ENCODE measurements around the gene APLP2. TPM values are rescaled to one million over a fixed set of nuclear protein-coding genes. Genes with fewer than 3 reads are reported as not detected.

APLP2 gene
- total RNA-seq, 1 experiment from 2014 or later = 2,076 TPM

DNA sequence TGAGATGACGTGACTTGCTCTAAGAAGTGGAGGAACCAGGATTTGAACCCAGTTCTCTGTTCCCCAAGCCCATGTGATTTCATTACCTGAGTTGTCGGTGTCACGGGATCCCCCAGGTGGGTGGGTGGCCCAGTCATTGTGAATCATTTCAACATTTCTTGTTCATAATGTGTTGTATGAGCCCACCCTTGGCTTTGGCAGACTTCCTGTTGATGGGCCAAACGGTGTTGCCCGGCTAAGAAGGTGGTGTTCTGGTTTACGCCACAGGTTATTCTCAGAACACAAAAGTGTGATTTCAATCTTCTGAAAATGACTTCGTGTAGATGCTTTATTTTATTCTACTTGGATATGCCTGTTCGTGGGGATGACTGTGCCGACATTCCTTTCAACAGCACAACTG lies 68.3 kb downstream of the APLP2 start:
- Histone ChIP-seq H3K4me3 (ENCODE audit: low read depth, low read length) (no peak overlapping the region), H3K27me3 (replicated peaks; ENCODE audit: control insufficient read depth, insufficient read depth, low read length) (no peaks in the 10 kb centered on the region), H3K4me1 (peaks cover 11% of the 10 kb centered on the region), H3K9me3 (no peaks in the 10 kb centered on the region), H3K36me3 (ENCODE audit: control insufficient read depth, insufficient read depth, low read length) (peaks cover 22% of the 10 kb centered on the region)
- ChIA-PET CTCF (interaction anchor here (2.5 kb wide), 1 partner anchor 8 kb away, joined by 9 read pairs; no protein-coding TSS in a partner anchor), POLR2A (no interaction called here)
- Mint-ChIP-seq H3K4me3 (ENCODE audit: unreplicated experiment) (no peak overlapping the region), H3K4me1 (ENCODE audit: low read depth, unreplicated experiment) (peaks cover 16% of the 10 kb centered on the region), H3K27ac (ENCODE audit: unreplicated experiment) (peak overlapping the region; percentile 8), H3K9me3 (ENCODE audit: unreplicated experiment) (no peaks in the 10 kb centered on the region), H3K36me3 (ENCODE audit: insufficient read depth, unreplicated experiment) (peaks cover 100% of the 10 kb centered on the region), H3K27me3 (ENCODE audit: insufficient read depth, unreplicated experiment) (no peaks in the 10 kb centered on the region)
- TF ChIP-seq, protein P1, sequence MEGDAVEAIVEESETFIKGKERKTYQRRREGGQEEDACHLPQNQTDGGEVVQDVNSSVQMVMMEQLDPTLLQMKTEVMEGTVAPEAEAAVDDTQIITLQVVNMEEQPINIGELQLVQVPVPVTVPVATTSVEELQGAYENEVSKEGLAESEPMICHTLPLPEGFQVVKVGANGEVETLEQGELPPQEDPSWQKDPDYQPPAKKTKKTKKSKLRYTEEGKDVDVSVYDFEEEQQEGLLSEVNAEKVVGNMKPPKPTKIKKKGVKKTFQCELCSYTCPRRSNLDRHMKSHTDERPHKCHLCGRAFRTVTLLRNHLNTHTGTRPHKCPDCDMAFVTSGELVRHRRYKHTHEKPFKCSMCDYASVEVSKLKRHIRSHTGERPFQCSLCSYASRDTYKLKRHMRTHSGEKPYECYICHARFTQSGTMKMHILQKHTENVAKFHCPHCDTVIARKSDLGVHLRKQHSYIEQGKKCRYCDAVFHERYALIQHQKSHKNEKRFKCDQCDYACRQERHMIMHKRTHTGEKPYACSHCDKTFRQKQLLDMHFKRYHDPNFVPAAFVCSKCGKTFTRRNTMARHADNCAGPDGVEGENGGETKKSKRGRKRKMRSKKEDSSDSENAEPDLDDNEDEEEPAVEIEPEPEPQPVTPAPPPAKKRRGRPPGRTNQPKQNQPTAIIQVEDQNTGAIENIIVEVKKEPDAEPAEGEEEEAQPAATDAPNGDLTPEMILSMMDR (IDR thresholded peaks at IDR 0.05; ENCODE audit: insufficient read depth in 1 of 2, low read depth in 1 of 2, low read length in 1 of 2, severe bottlenecking in 1 of 2, unreplicated experiment in 1 of 2) = no peak
- DNase-seq = no peak
- intact Hi-C loops (cut with micrococcal nuclease; ENCODE audit: unreplicated experiment) = no loop called here
- BruUV-seq (replicated peaks) = no TSS peak

DNA sequence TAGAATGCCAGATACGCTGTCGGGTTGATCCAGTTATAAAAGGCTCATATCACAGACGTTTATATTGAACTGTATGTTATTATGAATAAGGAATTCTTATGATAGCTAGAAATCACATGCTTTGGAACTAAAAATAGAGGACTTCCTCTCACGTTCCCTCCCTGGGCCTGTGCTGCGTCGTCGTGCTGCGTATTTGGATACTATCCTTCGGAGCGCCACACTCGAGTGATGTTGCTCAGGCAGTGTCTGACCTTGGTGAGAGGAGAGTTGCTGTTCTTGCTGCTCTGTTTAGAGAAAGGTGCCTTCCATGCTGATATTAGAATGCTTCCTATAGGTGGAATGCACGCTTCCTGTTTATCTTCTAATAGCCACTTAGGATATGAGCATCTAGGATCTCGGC lies 69.7 kb downstream of the APLP2 start:
- intact Hi-C loops (cut with micrococcal nuclease; ENCODE audit: unreplicated experiment) = no loop called here
- TF ChIP-seq, protein P1 (IDR thresholded peaks at IDR 0.05; ENCODE audit: insufficient read depth in 1 of 2, low read depth in 1 of 2, low read length in 1 of 2, severe bottlenecking in 1 of 2, unreplicated experiment in 1 of 2) = no peak
- Mint-ChIP-seq H3K4me1 (ENCODE audit: low read depth, unreplicated experiment) (peaks cover 27% of the 10 kb centered on the region), H3K27me3 (ENCODE audit: insufficient read depth, unreplicated experiment) (no peaks in the 10 kb centered on the region), H3K27ac (ENCODE audit: unreplicated experiment) (peak overlapping the region; percentile 49), H3K9me3 (ENCODE audit: unreplicated experiment) (no peaks in the 10 kb centered on the region), H3K36me3 (ENCODE audit: insufficient read depth, unreplicated experiment) (peaks cover 100% of the 10 kb centered on the region), H3K4me3 (ENCODE audit: unreplicated experiment) (no peak overlapping the region)
- Histone ChIP-seq H3K27me3 (replicated peaks; ENCODE audit: control insufficient read depth, insufficient read depth, low read length) (no peaks in the 10 kb centered on the region), H3K4me1 (peaks cover 25% of the 10 kb centered on the region), H3K9me3 (no peaks in the 10 kb centered on the region), H3K36me3 (ENCODE audit: control insufficient read depth, insufficient read depth, low read length) (peaks cover 19% of the 10 kb centered on the region), H3K4me3 (ENCODE audit: low read depth, low read length) (no peak overlapping the region)
- no TSS peak for BruUV-seq (replicated peaks)
- POLR2A ChIA-PET = no interaction called here
- peak in 1 of 2 experiments; percentile 26 for DNase-seq
- CTCF ChIA-PET = interaction anchor here (0.5 to 0.6 kb wide), 3 partner anchors 137 to 723 kb away, joined by 3 read pairs; partner anchors contain the start of gene PRDM10

DNA sequence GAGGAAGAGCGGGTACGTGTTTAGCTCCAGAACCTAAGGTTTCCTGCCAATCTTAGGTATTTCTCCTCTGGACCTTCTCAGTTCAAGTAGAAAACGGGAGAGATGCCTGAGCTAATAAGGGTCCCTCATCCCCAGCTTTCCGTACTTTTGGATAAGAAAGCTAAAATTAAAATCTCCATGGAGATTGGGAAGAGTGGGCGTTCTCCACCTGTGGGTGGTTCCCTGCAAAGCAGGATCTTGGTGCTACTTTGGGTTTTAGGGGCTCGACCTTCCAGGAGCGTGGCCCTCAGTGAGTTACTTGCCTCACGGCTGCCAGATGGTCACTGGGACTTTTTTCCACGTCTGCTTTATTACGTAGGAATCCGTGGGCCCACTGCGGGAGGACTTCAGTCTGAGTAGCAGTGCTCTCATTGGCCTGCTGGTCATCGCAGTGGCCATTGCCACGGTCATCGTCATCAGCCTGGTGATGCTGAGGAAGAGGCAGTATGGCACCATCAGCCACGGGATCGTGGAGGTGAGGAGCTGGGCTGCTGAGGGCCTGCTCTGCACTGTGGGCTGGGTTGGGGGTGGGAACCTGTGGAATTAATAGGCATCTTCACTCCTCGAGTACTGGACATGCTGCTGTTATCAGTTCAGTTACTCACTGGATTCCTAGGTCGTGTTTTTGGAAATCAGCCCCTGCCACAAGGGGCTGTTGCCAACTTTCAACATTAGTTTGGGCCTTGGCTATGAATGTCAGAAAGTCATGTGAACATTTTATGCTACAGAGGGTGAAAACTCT lies 72.1 kb downstream of the APLP2 start:
- ChIA-PET POLR2A (no interaction called here), CTCF (interaction anchor here (1.4 kb wide), 1 partner anchor 10 kb away, joined by 7 read pairs; no protein-coding TSS in a partner anchor)
- intact Hi-C loops (cut with micrococcal nuclease; ENCODE audit: unreplicated experiment) = no loop called here
- Mint-ChIP-seq H3K9me3 (ENCODE audit: unreplicated experiment) (no peaks in the 10 kb centered on the region), H3K27ac (ENCODE audit: unreplicated experiment) (no peak overlapping the region), H3K4me1 (ENCODE audit: low read depth, unreplicated experiment) (peaks cover 50% of the 10 kb centered on the region), H3K36me3 (ENCODE audit: insufficient read depth, unreplicated experiment) (peaks cover 100% of the 10 kb centered on the region), H3K4me3 (ENCODE audit: unreplicated experiment) (no peak overlapping the region), H3K27me3 (ENCODE audit: insufficient read depth, unreplicated experiment) (no peaks in the 10 kb centered on the region)
- Histone ChIP-seq H3K27me3 (replicated peaks; ENCODE audit: control insufficient read depth, insufficient read depth, low read length) (no peaks in the 10 kb centered on the region), H3K4me3 (ENCODE audit: low read depth, low read length) (no peak overlapping the region), H3K4me1 (peaks cover 48% of the 10 kb centered on the region), H3K9me3 (no peaks in the 10 kb centered on the region), H3K36me3 (ENCODE audit: control insufficient read depth, insufficient read depth, low read length) (peaks cover 21% of the 10 kb centered on the region)
- DNase-seq = peak in 1 of 2 experiments; percentile 43
- TF ChIP-seq, protein P1 (IDR thresholded peaks at IDR 0.05; ENCODE audit: insufficient read depth in 1 of 2, low read depth in 1 of 2, low read length in 1 of 2, severe bottlenecking in 1 of 2, unreplicated experiment in 1 of 2) = no peak
- no TSS peak for BruUV-seq (replicated peaks)
